Measurements from ENCODE around the gene ATN1. TPM values are rescaled to one million over a fixed set of nuclear protein-coding genes. Genes with fewer than 3 reads are reported as not detected.

ATN1 gene
- total RNA-seq, 1 donor from 2014 or later = 205 TPM

GRCh38 chr12:6916426-6917200 lies 11.1 kb upstream of the ATN1 start:
- peaks cover 20% of the 10 kb centered on the region for H3K4me1 Mint-ChIP-seq
- TF ChIP-seq CTCF (IDR thresholded peaks at IDR 0.05; ENCODE audit: unreplicated experiment) = no peak
- H3K27ac Mint-ChIP-seq = no peak overlapping the region
- H3K36me3 Mint-ChIP-seq = peaks cover 6% of the 10 kb centered on the region
- DNase-seq (ENCODE audit: low spot score in 2 of 2, unreplicated experiment in 2 of 2) = no peak
- H3K4me3 Mint-ChIP-seq = no peak overlapping the region
- H3K9me3 Mint-ChIP-seq = no peaks in the 10 kb centered on the region
- peaks cover 46% of the 10 kb centered on the region for H3K27me3 Mint-ChIP-seq (ENCODE audit: low read depth)

GRCh38 chr12:6917491-6918231 lies 10.1 kb upstream of the ATN1 start:
- no peak overlapping the region for H3K27ac Mint-ChIP-seq
- H3K9me3 Mint-ChIP-seq = no peaks in the 10 kb centered on the region
- peaks cover 35% of the 10 kb centered on the region for H3K27me3 Mint-ChIP-seq (ENCODE audit: low read depth)
- H3K36me3 Mint-ChIP-seq = peaks cover 6% of the 10 kb centered on the region
- DNase-seq (ENCODE audit: low spot score in 2 of 2, unreplicated experiment in 2 of 2) = no peak
- no peak overlapping the region for H3K4me3 Mint-ChIP-seq
- peaks cover 20% of the 10 kb centered on the region for H3K4me1 Mint-ChIP-seq
- TF ChIP-seq CTCF (IDR thresholded peaks at IDR 0.05; ENCODE audit: unreplicated experiment) = no peak

- DNase-seq (ENCODE audit: low spot score in 2 of 2, unreplicated experiment in 2 of 2) = no peak
- TF ChIP-seq CTCF (IDR thresholded peaks at IDR 0.05; ENCODE audit: unreplicated experiment) = no peak
- Mint-ChIP-seq H3K4me3 (no peak overlapping the region), H3K27me3 (ENCODE audit: low read depth) (peaks cover 20% of the 10 kb centered on the region), H3K9me3 (no peaks in the 10 kb centered on the region), H3K36me3 (peaks cover 6% of the 10 kb centered on the region), H3K27ac (no peak overlapping the region), H3K4me1 (peaks cover 17% of the 10 kb centered on the region)
These were observed 8.2 kb upstream of the ATN1 start for GRCh38 chr12:6919588-6919987.

GRCh38 chr12:6921539-6921938 lies 6.2 kb upstream of the ATN1 start:
- no peak for DNase-seq (ENCODE audit: low spot score in 2 of 2, unreplicated experiment in 2 of 2)
- no peak for TF ChIP-seq CTCF (IDR thresholded peaks at IDR 0.05; ENCODE audit: unreplicated experiment)
- Mint-ChIP-seq H3K9me3 (no peaks in the 10 kb centered on the region), H3K36me3 (peaks cover 5% of the 10 kb centered on the region), H3K27ac (no peak overlapping the region), H3K4me1 (peaks cover 27% of the 10 kb centered on the region), H3K4me3 (no peak overlapping the region), H3K27me3 (ENCODE audit: low read depth) (peaks cover 4% of the 10 kb centered on the region)

- no peak overlapping the region for H3K27ac Mint-ChIP-seq
- no peak for DNase-seq (ENCODE audit: low spot score in 2 of 2, unreplicated experiment in 2 of 2)
- peaks cover 4% of the 10 kb centered on the region for H3K36me3 Mint-ChIP-seq
- no peaks in the 10 kb centered on the region for H3K9me3 Mint-ChIP-seq
- no peak overlapping the region for H3K4me3 Mint-ChIP-seq
- no peak for TF ChIP-seq CTCF (IDR thresholded peaks at IDR 0.05; ENCODE audit: unreplicated experiment)
- peaks cover 34% of the 10 kb centered on the region for H3K4me1 Mint-ChIP-seq
- H3K27me3 Mint-ChIP-seq (ENCODE audit: low read depth) = no peaks in the 10 kb centered on the region
These were observed 5.5 kb upstream of the ATN1 start for GRCh38 chr12:6921996-6922946.
